ENCODE data around the gene CHPT1.
A peak's percentile ranks its signal among the peaks of the same experiment; 100 is the strongest.

CHPT1 gene

DNA sequence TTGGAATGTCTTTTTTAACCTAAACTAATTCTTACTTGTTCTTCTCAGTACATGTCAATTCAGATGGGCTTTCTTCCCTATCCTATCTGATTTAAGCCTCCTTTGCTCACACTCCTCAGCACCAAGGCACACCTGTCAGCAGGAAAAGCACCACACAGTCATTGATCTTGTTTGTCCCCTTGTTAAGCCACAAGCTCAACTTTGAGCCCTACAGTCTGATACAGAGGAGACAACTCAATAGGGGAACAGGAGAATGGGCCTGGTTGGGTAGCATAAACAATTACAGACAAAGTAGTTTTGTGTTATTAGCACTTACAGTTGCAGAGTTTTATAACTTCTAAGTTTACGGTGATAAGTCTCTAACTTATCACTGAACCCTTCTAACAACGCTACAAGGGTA is 71.3 kb downstream of the CHPT1 start:
- DNase-seq = no peak

DNA sequence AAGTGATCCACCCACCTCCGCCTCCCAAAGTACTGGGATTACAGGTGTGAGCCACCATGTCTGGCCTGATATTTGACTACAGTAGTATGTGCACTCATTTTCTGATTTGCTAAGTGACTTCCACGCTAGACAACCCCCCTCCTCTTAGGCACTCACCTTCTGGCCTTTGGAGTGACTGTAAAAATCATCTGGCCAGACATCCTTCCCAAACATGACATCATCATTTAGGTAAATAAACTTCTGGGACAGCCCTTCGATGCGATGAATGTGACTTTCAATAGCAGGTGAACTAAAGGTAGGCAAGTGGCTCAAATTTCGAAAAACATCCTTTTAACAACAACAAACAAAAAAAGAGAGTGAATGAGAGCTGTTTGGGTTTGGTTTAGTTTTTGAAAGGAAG is 72.4 kb downstream of the CHPT1 start:
- no peak for DNase-seq

DNA sequence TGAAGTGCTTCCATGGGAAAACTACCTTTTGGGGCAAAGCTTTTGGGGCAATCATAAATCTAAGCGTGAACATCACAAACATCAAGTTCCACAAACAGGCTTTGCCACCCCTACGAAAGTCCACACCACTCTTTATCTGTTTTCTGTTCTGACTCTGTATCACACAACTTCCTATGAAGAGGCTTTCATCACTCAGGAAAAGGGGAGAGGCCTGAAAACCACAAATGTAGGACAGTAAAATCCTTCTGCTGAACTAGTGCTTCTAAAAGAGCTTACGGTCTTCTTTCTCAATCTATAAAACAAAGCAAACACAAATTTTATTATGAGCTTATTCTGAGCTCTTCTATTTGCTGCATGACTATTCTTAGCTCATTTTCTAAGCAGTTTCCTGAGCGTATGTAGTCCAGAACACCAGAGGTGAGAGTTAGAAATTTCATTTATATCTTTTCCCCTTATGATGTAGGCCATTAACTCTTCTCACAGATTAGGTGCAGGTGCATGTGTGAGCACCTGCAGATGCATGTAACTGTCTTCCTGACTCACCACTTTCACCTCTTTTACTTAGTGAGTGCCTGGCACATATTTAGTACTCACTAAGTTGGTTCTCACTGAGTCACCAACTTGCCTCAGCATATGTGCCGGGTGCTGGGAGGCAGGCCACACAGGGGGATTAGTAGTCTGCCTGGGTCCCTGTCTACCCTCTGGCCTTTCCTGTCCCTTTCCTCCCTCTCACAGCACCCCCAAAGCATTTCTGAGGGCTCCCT is 74.8 kb downstream of the CHPT1 start:
- no peak for DNase-seq

DNA sequence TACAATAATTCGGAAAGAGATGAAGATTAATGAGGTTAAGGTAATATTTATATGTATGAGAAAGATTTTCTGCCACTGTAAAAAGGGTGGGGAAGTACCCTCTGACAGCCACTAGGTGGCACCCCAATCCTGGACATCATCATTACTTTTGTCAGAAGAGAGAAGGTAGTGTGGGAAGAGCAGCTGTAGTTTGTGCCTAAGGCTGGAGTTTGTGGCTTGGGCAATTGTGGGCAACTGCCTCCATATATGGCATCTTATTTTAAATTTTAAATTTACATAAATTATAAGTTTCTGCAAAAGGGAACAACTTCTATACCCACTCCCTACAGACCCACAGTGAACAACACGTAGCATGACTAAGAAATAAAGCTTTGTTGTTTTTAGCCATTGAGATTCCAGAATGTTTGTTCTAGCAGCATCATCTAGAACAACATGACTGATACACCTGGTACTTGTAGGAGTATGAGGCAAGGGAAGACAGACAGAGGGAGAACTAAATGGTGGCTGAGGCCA is 76.3 kb downstream of the CHPT1 start:
- peak; percentile 80 for DNase-seq

DNA sequence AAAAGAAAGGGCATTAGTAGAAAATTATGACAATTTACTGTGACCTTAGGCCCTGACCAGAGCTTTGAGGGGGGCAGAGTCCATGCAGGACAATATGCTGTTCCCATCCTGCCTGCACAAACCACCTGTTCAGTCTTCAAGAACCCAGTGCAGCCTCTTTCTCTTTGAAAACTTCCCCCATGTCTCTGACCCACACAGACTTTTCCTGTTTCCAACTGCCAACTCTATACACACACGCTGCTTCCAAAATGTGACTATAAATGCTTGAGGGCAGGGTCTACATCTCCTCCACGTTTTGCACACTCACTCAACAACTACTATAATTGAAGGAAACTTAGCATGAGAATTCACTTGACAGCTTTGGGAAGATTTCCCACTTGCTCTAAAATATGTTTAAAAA is 78.4 kb downstream of the CHPT1 start:
- no peak for DNase-seq

DNA sequence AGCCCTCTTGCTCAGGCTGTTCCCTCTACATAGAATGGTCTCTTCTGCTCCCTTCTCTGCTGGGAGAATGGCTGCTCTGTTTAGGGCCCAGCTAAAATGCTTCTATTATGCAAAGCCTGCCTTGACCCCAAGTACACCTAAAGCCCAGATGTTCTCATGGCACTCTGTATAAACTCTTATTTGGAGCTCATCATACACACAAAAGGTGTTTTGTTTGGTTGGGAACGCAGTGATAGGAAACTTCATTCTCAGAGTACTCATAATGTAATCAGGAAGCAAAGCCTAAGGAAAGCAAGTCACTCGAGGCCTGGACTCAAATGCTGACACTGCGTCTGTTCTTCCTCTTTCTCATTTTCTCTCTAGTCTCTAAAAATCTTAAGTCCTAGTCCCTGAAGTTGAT is 80.0 kb downstream of the CHPT1 start:
- DNase-seq = no peak

DNA sequence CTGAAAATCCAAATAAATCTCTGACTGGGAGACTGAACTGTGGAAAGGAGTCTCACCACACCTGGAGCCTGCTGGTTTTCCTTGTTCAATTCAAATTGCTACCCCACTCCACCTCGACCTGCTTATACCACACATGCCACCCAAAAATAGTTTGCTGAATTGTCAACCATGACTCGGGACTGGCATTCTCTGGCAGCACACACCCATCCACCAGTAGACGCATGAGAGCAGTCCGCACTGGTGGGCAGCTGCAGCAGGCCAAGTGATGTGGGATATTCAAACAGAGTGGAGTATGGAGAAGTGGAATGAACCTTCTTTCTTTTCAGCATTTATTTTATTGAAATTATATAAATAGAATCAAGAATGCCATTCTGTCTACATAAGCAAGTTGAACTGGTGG is 80.5 kb downstream of the CHPT1 start:
- no peak for DNase-seq

Measured in CD4-positive, alpha-beta T cell treated with Interleukin-12 subunit alpha and Interleukin-12 subunit beta, for 1 hour (primary cell).